Adrenal gland (tissue), 5 donors: Measurements from ENCODE around the gene PITRM1.

Experiments used
- CTCF ChIP-seq, 6 experiments: fragments of 450-650 bp in 4 of 6; fragments of 200-600 bp in 2 of 6; sonication (generic) in 1 of 6; IDR thresholded peaks; 1 replicate in 5 of 6; 2 replicates in 1 of 6; pipeline versions ENCODE4 v1.5.1 to v1.8.0; 2016 to 2021; ENCODE audit warnings: antibody characterized with exemption in 6 of 6, mild to moderate bottlenecking in 2 of 6, moderate library complexity in 1 of 6
- POLR2A ChIP-seq, 2 donors: fragments of 450-650 bp; IDR thresholded peaks; one replicate each; pipeline ENCODE4 v1.6.1; 2017; ENCODE audit warnings: antibody characterized with exemption in 2 of 2, mild to moderate bottlenecking in 2 of 2, moderate library complexity in 1 of 2
- donor health status: DM: no; HTN: no; CAD: no.

DNA sequence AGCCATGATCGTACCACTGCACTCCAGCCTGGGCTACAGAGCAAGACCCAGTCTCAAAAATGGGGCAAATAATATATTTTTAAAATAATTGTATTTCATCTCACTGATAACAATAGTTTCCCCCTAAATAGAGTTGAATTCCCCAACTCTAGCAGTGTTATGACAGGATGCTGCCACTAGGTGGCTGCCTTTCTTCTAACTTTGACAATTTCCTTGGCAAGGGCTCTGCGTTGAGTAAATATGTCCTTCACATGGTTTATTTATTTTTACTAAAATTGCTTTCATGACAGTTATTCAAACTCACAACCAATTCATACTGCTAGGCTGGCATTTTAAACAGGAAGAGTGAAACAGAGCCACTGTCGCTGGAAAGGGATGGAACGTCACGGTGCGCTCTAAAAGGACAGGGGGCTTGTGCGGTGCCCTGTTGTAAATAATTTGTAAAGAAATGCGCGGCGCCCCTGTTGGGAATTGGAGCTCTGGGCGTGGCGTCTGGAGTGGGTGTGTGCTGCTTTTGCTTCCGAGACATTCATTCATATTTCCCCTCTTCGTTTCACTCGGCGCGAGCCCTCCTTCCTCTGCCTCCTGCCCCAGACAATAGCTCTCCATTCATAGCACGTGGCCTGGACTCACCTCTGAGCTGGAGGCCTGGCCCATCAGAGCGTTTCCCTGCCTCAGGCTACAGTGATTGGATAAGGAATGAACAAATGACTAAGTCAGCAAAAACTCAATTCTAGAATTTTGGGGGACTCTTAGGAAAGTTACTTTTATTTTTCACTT, 20.5 kb upstream of the PITRM1 start:
- TF ChIP-seq POLR2A (IDR thresholded peaks at IDR 0.05) (no peak), CTCF (IDR thresholded peaks at IDR 0.05) (peak; percentile 75 to 95 (median 79))
